NCI-H1105 (cell line): ENCODE measurements around the gene EPC1.
"Not testable (repeated sequence)": the region's sequence is repeated elsewhere in the genome, so short reads cannot be mapped to it uniquely, and the experiment has no call there.

Experiments used
- DNase-seq: peaks from one replicate; lab custom pipeline; 2025; lab: John Stamatoyannopoulos, UW

The EPC1 gene

GRCh38 chr10:32346551-32347362 lies at the start of gene EPC1:
EPC1 (minus strand) TSS chr10:32347158; CDS start chr10:32346915, 243 bp downstream.
- DNase-seq, result peak; percentile 65

GRCh38 chr10:32393911-32394310 lies 47.0 kb upstream of the EPC1 start:
- DNase-seq, result no peak

- not testable (repeated sequence) for DNase-seq
These were observed 45.3 kb upstream of the EPC1 start for GRCh38 chr10:32392284-32392683.

GRCh38 chr10:32390193-32390592 lies 43.2 kb upstream of the EPC1 start:
- DNase-seq, result no peak

- no peak for DNase-seq
These were observed 41.5 kb upstream of the EPC1 start for GRCh38 chr10:32388258-32389027.

GRCh38 chr10:32386623-32387260 lies 39.8 kb upstream of the EPC1 start:
- DNase-seq, result no peak

GRCh38 chr10:32384171-32384570 lies 37.2 kb upstream of the EPC1 start:
- no peak for DNase-seq

- DNase-seq, result no peak
These were observed 34.2 kb upstream of the EPC1 start for GRCh38 chr10:32381165-32381564.

GRCh38 chr10:32379950-32380551 lies 33.1 kb upstream of the EPC1 start:
- no peak for DNase-seq

- DNase-seq, result peak; percentile 49
These were observed 32.5 kb upstream of the EPC1 start for GRCh38 chr10:32379318-32379949.

GRCh38 chr10:32378363-32379317 lies 31.7 kb upstream of the EPC1 start:
- DNase-seq, result peak; percentile 79

- no peak for DNase-seq
These were observed 30.7 kb upstream of the EPC1 start for GRCh38 chr10:32377458-32378259.

- no peak for DNase-seq
These were observed 29.8 kb upstream of the EPC1 start for GRCh38 chr10:32376771-32377170.

- DNase-seq, result no peak
These were observed 29.1 kb upstream of the EPC1 start for GRCh38 chr10:32376097-32376496.

GRCh38 chr10:32375631-32376030 lies 28.7 kb upstream of the EPC1 start:
- no peak for DNase-seq

- no peak for DNase-seq
These were observed 27.6 kb upstream of the EPC1 start for GRCh38 chr10:32374605-32375004.

- no peak for DNase-seq
These were observed 26.5 kb upstream of the EPC1 start for GRCh38 chr10:32373496-32373895.

GRCh38 chr10:32373031-32373430 lies 26.1 kb upstream of the EPC1 start:
- no peak for DNase-seq

- DNase-seq, result no peak
These were observed 25.3 kb upstream of the EPC1 start for GRCh38 chr10:32372000-32372875.
